HepG2 (cell line): Measurements from ENCODE around the gene MOB4. TPM values are rescaled to one million over a fixed set of nuclear protein-coding genes. Genes with fewer than 3 reads are reported as not detected.

Experiments
- HES4 ChIP-seq: sonication (generic); formaldehyde crosslinking; IDR thresholded peaks from 2 replicates; pipeline ENCODE4 v1.9.0; 2021; ENCODE audit warnings: mild to moderate bottlenecking, missing genetic modification reagents, borderline replicate concordance
- HNRNPLL ChIP-seq: fragments of 200-400 bp; formaldehyde crosslinking; IDR thresholded peaks from 2 replicates; pipeline ENCODE4 v1.6.1; 2017; ENCODE audit warnings: mild to moderate bottlenecking, low read depth, low read length; ENCODE audit not compliant: poor library complexity, severe bottlenecking
- PRDM15 ChIP-seq: sonication (generic); formaldehyde crosslinking; IDR thresholded peaks from 2 replicates; pipeline ENCODE4 v1.4.0; 2020; ENCODE audit warnings: missing genetic modification reagents
- RELA ChIP-seq: sonication (generic); formaldehyde crosslinking; IDR thresholded peaks from 2 replicates; pipeline ENCODE4 v1.4.0; 2020; ENCODE audit warnings: missing genetic modification reagents
- U2AF2 ChIP-seq: fragments of 200-400 bp; formaldehyde crosslinking; IDR thresholded peaks from 2 replicates; pipeline ENCODE4 v1.6.1; 2017; ENCODE audit warnings: low read depth, mild to moderate bottlenecking, low read length
- ZBTB37 ChIP-seq: sonication (generic); formaldehyde crosslinking; IDR thresholded peaks from 2 replicates; pipeline ENCODE4 v1.4.0; 2020; ENCODE audit warnings: mild to moderate bottlenecking, missing genetic modification reagents
- ZBTB7B ChIP-seq: sonication (generic); formaldehyde crosslinking; IDR thresholded peaks from 2 replicates; pipeline ENCODE4 v1.4.0; 2020; ENCODE audit warnings: missing genetic modification reagents
- ZNF333 ChIP-seq: sonication (generic); formaldehyde crosslinking; IDR thresholded peaks from 2 replicates; pipeline ENCODE4 v1.4.0; 2020; ENCODE audit warnings: mild to moderate bottlenecking, missing genetic modification reagents, borderline replicate concordance
- ZNF761 ChIP-seq: sonication (generic); formaldehyde crosslinking; conservative IDR thresholded peaks from 2 replicates; pipeline ENCODE4 v1.4.0; 2020; ENCODE audit warnings: mild to moderate bottlenecking, missing genetic modification reagents
- polyA plus RNA-seq, 8 experiments: library from polyadenylated mRNA; depleted of rRNA in 3 of 8; stranded (reverse) in 7 of 8; unstranded in 1 of 8; fragments of >200 nt; fragmentation: Illumina TruSeq in 4 of 8; extraction: Trizol in 4 of 8; gene quantifications; 2 replicates each; pipeline versions ENCODE4 v1.2.1 to v1.2.3, GENCODE V29; 2011 to 2016; ENCODE audit warnings: low read depth in 4 of 8, missing spikeins in 1 of 8, mixed read lengths in 1 of 8; ENCODE audit not compliant: insufficient read depth in 1 of 8
- total RNA-seq, 5 experiments: library from RNA; depleted of rRNA; stranded (reverse); fragments of >200 nt; fragmentation: Illumina TruSeq; extraction: Trizol; gene quantifications; 2 replicates each; pipeline ENCODE4 v1.2.3, GENCODE V29; 2016; ENCODE audit warnings: low read depth in 1 of 5
- TF ChIP-seq, protein P1 (sequence below): sonication (generic); formaldehyde crosslinking; IDR thresholded peaks from 2 replicates; pipeline ENCODE4 v1.4.0; 2020; ENCODE audit warnings: missing genetic modification reagents
- TF ChIP-seq, protein P2 (sequence below): sonication (generic); formaldehyde crosslinking; IDR thresholded peaks from 2 replicates; pipeline ENCODE4 v1.5.1; 2020; ENCODE audit warnings: mild to moderate bottlenecking, missing genetic modification reagents, moderate library complexity
- TF ChIP-seq, protein P3 (sequence below): IDR thresholded peaks from 2 replicates; pipeline ENCODE4 v1.6.1; 2016; ENCODE audit warnings: missing biosample characterization, missing genetic modification reagents, low read depth

The MOB4 gene
- total and polyA plus RNA-seq, 2 of the 13 experiments (the other 11 are each of a cell fraction or from before 2014, with no cell fraction given) = 35.7 to 38.6 TPM

DNA sequence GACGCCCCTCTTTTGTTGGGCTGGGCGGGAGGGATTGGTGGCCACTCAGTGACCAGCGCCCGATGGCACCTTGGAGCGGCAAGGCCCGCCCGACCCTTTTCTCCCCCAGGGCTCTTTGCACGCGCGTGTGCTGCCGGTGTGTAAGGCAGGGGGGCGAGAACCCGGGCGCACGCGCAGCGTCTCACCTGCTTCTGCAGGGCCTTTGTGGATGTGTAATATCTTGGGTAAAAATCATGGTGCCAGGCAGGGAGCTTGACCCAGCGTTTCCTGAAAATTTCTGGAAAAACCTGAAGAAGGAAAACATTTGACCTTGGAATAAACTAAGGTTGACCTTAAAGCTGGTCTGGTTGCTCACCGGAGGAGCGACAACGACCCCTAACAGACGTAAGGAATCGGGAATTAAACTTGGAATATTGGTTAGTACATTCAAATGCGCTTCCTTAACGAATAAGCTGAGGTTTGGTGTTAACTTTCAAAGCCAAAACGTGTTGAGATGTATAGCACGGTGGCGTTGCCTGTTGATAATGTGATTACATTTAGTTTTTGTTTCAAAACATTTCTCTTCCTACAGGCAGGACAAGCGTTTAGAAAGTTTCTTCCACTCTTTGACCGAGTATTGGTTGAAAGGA is 15.2 kb upstream of the MOB4 start (continued):
- TF ChIP-seq, protein P1, sequence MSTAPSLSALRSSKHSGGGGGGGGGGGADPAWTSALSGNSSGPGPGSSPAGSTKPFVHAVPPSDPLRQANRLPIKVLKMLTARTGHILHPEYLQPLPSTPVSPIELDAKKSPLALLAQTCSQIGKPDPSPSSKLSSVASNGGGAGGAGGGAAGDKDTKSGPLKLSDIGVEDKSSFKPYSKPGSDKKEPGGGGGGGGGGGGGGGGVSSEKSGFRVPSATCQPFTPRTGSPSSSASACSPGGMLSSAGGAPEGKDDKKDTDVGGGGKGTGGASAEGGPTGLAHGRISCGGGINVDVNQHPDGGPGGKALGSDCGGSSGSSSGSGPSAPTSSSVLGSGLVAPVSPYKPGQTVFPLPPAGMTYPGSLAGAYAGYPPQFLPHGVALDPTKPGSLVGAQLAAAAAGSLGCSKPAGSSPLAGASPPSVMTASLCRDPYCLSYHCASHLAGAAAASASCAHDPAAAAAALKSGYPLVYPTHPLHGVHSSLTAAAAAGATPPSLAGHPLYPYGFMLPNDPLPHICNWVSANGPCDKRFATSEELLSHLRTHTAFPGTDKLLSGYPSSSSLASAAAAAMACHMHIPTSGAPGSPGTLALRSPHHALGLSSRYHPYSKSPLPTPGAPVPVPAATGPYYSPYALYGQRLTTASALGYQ (CRISPR knock-in tag) = no peak
- TF ChIP-seq U2AF2 (no peak), ZBTB37 (no peak), ZNF761 (CRISPR knock-in tag) (no peak), RELA (CRISPR knock-in tag) (no peak), ZBTB7B (0 out of 2 replicates have a peak, but pooled peaks have one; percentile 25), PRDM15 (CRISPR knock-in tag) (0 out of 2 replicates have a peak, but pooled peaks have one; percentile 13), HNRNPLL (no peak), ZNF333 (CRISPR knock-in tag) (no peak), HES4 (CRISPR knock-in tag) (no peak; the same call in 1 of the 2 replicates)
- TF ChIP-seq, protein P2, sequence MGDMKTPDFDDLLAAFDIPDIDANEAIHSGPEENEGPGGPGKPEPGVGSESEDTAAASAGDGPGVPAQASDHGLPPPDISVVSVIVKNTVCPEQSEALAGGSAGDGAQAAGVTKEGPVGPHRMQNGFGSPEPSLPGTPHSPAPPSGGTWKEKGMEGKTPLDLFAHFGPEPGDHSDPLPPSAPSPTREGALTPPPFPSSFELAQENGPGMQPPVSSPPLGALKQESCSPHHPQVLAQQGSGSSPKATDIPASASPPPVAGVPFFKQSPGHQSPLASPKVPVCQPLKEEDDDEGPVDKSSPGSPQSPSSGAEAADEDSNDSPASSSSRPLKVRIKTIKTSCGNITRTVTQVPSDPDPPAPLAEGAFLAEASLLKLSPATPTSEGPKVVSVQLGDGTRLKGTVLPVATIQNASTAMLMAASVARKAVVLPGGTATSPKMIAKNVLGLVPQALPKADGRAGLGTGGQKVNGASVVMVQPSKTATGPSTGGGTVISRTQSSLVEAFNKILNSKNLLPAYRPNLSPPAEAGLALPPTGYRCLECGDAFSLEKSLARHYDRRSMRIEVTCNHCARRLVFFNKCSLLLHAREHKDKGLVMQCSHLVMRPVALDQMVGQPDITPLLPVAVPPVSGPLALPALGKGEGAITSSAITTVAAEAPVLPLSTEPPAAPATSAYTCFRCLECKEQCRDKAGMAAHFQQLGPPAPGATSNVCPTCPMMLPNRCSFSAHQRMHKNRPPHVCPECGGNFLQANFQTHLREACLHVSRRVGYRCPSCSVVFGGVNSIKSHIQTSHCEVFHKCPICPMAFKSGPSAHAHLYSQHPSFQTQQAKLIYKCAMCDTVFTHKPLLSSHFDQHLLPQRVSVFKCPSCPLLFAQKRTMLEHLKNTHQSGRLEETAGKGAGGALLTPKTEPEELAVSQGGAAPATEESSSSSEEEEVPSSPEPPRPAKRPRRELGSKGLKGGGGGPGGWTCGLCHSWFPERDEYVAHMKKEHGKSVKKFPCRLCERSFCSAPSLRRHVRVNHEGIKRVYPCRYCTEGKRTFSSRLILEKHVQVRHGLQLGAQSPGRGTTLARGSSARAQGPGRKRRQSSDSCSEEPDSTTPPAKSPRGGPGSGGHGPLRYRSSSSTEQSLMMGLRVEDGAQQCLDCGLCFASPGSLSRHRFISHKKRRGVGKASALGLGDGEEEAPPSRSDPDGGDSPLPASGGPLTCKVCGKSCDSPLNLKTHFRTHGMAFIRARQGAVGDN = no peak
- TF ChIP-seq, protein P3, sequence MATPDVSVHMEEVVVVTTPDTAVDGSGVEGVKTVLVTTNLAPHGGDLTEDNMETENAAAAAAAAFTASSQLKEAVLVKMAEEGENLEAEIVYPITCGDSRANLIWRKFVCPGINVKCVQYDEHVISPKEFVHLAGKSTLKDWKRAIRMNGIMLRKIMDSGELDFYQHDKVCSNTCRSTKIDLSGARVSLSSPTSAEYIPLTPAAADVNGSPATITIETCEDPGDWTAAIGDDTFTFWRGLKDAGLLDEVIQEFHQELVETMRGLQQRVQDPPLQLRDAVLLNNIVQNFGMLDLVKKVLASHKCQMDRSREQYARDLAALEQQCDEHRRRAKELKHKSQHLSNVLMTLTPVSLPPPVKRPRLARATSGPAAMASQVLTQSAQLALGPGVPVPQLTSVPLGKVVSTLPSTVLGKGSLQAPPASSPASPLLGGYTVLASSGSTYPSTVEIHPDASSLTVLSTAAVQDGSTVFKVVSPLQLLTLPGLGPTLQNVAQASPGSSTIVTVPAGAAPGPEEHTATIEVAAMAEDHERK (CRISPR knock-in tag) = no peak
